Smooth muscle cell (in vitro differentiated cells): ENCODE measurements around the gene CASP3. TPM values are rescaled to one million over a fixed set of nuclear protein-coding genes. Genes with fewer than 3 reads are reported as not detected.

Experiments
- DNase-seq: peaks from one replicate; lab custom pipeline; 2025; ENCODE audit not compliant: unreplicated experiment; lab: John Stamatoyannopoulos, UW
- H2AFZ ChIP-seq: fragments of 200-600 bp; sonication (generic); 2 replicates; pipeline ENCODE4 v1.6.0; 2016; ENCODE audit warnings: antibody characterized with exemption, low read depth, mild to moderate bottlenecking
- H3F3A ChIP-seq: fragments of 200-600 bp; sonication (generic); 2 replicates; pipeline ENCODE4 v1.6.0; 2017; ENCODE audit warnings: antibody characterized with exemption, low read depth
- H3K27ac ChIP-seq: fragments of 200-600 bp; sonication (generic); 2 replicates; pipeline ENCODE4 v1.5.1; 2016; ENCODE audit warnings: low read depth, mild to moderate bottlenecking
- H3K27me3 ChIP-seq: fragments of 200-600 bp; sonication (generic); 2 replicates; pipeline ENCODE4 v1.6.1; 2016; ENCODE audit warnings: low read depth, mild to moderate bottlenecking
- H3K36me3 ChIP-seq: fragments of 200-600 bp; sonication (generic); 2 replicates; pipeline ENCODE4 v1.5.1; 2016; ENCODE audit warnings: low read depth
- H3K4me1 ChIP-seq: fragments of 200-600 bp; sonication (generic); 2 replicates; pipeline ENCODE4 v1.5.1; 2016; ENCODE audit warnings: low read depth
- H3K4me2 ChIP-seq: fragments of 200-600 bp; sonication (generic); 2 replicates; pipeline ENCODE4 v1.6.0; 2016; ENCODE audit warnings: mild to moderate bottlenecking
- H3K4me3 ChIP-seq: fragments of 200-600 bp; sonication (generic); 2 replicates; pipeline ENCODE4 v1.5.1; 2016; ENCODE audit warnings: mild to moderate bottlenecking
- H3K79me2 ChIP-seq: fragments of 200-600 bp; sonication (generic); 2 replicates; pipeline ENCODE4 v1.6.0; 2016; ENCODE audit warnings: low read depth, mild to moderate bottlenecking
- H3K9ac ChIP-seq: fragments of 200-600 bp; sonication (generic); 2 replicates; pipeline ENCODE4 v1.6.0; 2016; ENCODE audit warnings: low read depth
- H3K9me3 ChIP-seq: fragments of 200-600 bp; sonication (generic); replicated peaks from 2 replicates; pipeline ENCODE4 v1.5.1; 2016; ENCODE audit warnings: low read depth
- H4K20me1 ChIP-seq: fragments of 200-600 bp; sonication (generic); 2 replicates; pipeline ENCODE4 v1.6.0; 2016; ENCODE audit warnings: low read depth
- WGBS: methylation state at CpG from one replicate; pipeline ENCODE4 v1.1.7; 2016; ENCODE audit warnings: low lambda C conversion rate; 5-methylcytosine and 5-hydroxymethylcytosine counted together
- polyA plus RNA-seq: library from polyadenylated mRNA; unstranded; fragments of >200 nt; fragmentation: Nextera tagmentation; extraction: Ambion mirVana; gene quantifications from 2 replicates; pipeline ENCODE4 v1.2.1, GENCODE V29; 2016
- total RNA-seq: library from RNA; depleted of rRNA; stranded (reverse); fragments of >200 nt; gene quantifications from 2 replicates; pipeline ENCODE4 v1.2.3, GENCODE V29; 2014
- TF ChIP-seq, protein P1 (sequence below): fragments of 200-600 bp; sonication (generic); IDR thresholded peaks from 2 replicates; pipeline ENCODE4 v1.5.1; 2017; ENCODE audit warnings: borderline replicate concordance, mild to moderate bottlenecking, antibody characterized with exemption; ENCODE audit not compliant: insufficient read depth, poor library complexity, severe bottlenecking

CASP3 gene
- total and polyA plus RNA-seq, 2 experiments from 2014 or later = 35.7 to 48.5 TPM

DNA sequence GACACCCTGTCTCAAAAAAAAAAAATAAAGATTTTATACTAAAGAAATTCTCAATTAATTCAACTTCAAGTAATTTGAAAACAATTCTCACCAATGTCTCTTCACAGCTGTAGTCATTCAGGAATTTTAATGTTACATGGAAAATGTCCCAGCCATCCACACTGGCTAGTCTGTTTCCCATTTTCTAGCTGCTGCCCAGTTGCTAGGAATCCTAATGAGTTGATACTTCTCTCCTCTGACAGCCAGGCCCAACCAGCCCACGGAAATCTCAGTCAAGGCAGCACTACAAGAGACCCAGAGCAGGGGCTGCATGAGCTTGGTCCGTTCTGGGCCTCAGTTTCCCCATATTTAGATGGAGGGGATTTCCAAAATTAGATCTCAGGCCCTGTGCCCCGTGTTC, 59.1 kb downstream of the CASP3 start:
- WGBS = 92% methylated on average over 3 of the region's 3 CpGs
- Histone ChIP-seq H2AFZ (no peak overlapping the region), H3K4me3 (no peak overlapping the region), H3K79me2 (no peaks in the 10 kb centered on the region), H3F3A (no peaks in the 10 kb centered on the region), H3K9ac (no peak overlapping the region), H3K36me3 (no peaks in the 10 kb centered on the region), H4K20me1 (no peaks in the 10 kb centered on the region), H3K4me2 (no peak overlapping the region), H3K27me3 (no peaks in the 10 kb centered on the region), H3K27ac (no peak overlapping the region), H3K4me1 (no peaks in the 10 kb centered on the region), H3K9me3 (no peaks in the 10 kb centered on the region)
- no peak for DNase-seq
- TF ChIP-seq, protein P1, sequence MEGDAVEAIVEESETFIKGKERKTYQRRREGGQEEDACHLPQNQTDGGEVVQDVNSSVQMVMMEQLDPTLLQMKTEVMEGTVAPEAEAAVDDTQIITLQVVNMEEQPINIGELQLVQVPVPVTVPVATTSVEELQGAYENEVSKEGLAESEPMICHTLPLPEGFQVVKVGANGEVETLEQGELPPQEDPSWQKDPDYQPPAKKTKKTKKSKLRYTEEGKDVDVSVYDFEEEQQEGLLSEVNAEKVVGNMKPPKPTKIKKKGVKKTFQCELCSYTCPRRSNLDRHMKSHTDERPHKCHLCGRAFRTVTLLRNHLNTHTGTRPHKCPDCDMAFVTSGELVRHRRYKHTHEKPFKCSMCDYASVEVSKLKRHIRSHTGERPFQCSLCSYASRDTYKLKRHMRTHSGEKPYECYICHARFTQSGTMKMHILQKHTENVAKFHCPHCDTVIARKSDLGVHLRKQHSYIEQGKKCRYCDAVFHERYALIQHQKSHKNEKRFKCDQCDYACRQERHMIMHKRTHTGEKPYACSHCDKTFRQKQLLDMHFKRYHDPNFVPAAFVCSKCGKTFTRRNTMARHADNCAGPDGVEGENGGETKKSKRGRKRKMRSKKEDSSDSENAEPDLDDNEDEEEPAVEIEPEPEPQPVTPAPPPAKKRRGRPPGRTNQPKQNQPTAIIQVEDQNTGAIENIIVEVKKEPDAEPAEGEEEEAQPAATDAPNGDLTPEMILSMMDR = no peak

DNA sequence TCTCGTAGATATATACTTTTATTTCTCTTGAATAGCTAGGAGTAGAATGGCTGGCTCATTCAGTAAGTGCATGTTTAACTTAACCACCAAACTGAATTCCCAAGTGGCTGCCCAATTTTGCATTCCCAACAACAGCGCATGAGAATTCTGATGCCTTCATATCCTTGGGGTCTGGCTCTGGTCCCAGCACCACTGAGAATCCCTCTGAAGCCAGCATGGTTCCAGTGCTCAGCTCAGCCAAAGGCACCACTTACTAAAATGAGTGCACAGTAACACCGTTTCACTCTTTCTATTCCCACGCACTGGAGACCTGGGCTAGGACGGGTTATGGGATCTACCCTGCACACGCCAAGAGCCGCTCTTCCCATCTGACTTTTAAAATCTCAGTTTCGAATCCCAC, 60.4 kb downstream of the CASP3 start:
- Histone ChIP-seq H3F3A (no peaks in the 10 kb centered on the region), H3K27me3 (no peaks in the 10 kb centered on the region), H3K79me2 (no peaks in the 10 kb centered on the region), H3K4me2 (no peak overlapping the region), H3K4me3 (no peak overlapping the region), H2AFZ (no peak overlapping the region), H3K4me1 (no peaks in the 10 kb centered on the region), H3K27ac (no peak overlapping the region), H4K20me1 (no peaks in the 10 kb centered on the region), H3K36me3 (no peaks in the 10 kb centered on the region), H3K9ac (no peak overlapping the region), H3K9me3 (no peaks in the 10 kb centered on the region)
- DNase-seq = no peak
- TF ChIP-seq, protein P1 = no peak
- WGBS = 93% methylated on average over 8 of the region's 8 CpGs

DNA sequence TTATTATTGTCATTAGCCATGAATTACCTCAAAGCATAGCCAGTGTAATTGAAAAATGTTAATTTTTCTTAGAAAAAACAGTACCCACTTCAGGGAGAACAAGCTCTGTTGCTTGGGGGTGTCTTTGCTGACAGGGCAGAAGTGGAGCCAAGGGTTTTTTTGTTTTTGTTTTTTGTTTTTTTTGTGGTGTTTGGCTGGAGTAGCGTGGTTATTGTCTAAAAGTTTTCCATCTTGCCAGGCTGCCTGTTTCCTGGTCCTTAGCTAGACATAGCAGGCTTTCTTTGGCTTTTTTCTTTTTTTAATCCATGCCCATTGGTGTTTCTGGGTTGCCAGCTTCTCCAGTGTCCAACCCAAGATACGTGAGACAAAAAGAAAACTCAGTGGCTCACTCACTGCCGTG, 61.5 kb downstream of the CASP3 start:
- no peak overlapping the region for H3K9ac ChIP-seq
- WGBS = 92% methylated on average over 3 of the region's 3 CpGs
- no peak overlapping the region for H3K4me3 ChIP-seq
- DNase-seq = no peak
- no peaks in the 10 kb centered on the region for H3K79me2 ChIP-seq
- H2AFZ ChIP-seq = no peak overlapping the region
- H3K4me2 ChIP-seq = no peak overlapping the region
- no peaks in the 10 kb centered on the region for H4K20me1 ChIP-seq
- no peak overlapping the region for H3K27ac ChIP-seq
- no peaks in the 10 kb centered on the region for H3F3A ChIP-seq
- no peaks in the 10 kb centered on the region for H3K27me3 ChIP-seq
- H3K36me3 ChIP-seq = no peaks in the 10 kb centered on the region
- H3K9me3 ChIP-seq = no peaks in the 10 kb centered on the region
- H3K4me1 ChIP-seq = no peaks in the 10 kb centered on the region
- TF ChIP-seq, protein P1 = no peak

DNA sequence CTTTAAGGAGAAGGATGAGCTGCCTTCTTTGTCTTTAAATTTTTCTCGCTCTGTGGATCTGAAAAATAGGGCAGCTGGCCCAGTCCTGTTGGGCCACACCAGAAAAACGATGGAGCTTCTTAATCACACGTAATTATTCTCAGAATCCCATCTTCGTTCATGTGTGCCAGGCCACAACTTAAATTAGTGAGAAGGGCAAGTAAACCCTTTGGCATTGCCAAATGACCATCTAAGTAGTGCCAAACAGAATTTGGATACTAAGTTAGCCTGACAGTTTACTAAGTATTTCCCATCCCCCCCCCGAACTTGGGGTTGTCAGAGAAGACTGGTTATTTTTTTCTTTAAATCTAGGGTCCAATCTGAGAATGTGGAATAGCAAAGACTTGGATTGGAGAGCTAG, 62.0 kb downstream of the CASP3 start:
- Histone ChIP-seq H3K9ac (no peak overlapping the region), H2AFZ (no peak overlapping the region), H4K20me1 (no peaks in the 10 kb centered on the region), H3K79me2 (no peaks in the 10 kb centered on the region), H3K27ac (no peak overlapping the region), H3K4me3 (no peak overlapping the region), H3K9me3 (no peaks in the 10 kb centered on the region), H3K36me3 (no peaks in the 10 kb centered on the region), H3F3A (no peaks in the 10 kb centered on the region), H3K27me3 (no peaks in the 10 kb centered on the region), H3K4me2 (no peak overlapping the region), H3K4me1 (no peaks in the 10 kb centered on the region)
- DNase-seq = no peak
- WGBS = 94% methylated on average over 5 of the region's 5 CpGs
- TF ChIP-seq, protein P1 = no peak
